Spleen (tissue), 7 donors: ENCODE measurements around the gene SLIT3.

Experiments
- CTCF ChIP-seq, 11 experiments: fragments of 200-600 bp in 7 of 11; fragments of 450-650 bp in 4 of 11; sonication (generic) in 4 of 11; IDR thresholded peaks in 8 of 11; conservative IDR thresholded peaks in 3 of 11; 1 replicate in 7 of 11; 2 replicates in 4 of 11; pipeline versions ENCODE4 v1.4.0 to v1.8.0; 2016 to 2021; ENCODE audit warnings: antibody characterized with exemption in 11 of 11, inconsistent platforms in 4 of 11, mild to moderate bottlenecking in 1 of 11
- POLR2AphosphoS5 ChIP-seq, 3 donors: sonication (generic); formaldehyde crosslinking; IDR thresholded peaks; one replicate each; pipeline ENCODE4 v1.5.1; 2017; ENCODE audit warnings: antibody characterized with exemption in 3 of 3
- donor health status: DM: no; HTN: no; CAD: no; lungs with moderate emphysema.
- donor health status: DM: no; HTN: no; CAD: no.
- donor health status: DM: no; HTN: no; CAD: no.

DNA sequence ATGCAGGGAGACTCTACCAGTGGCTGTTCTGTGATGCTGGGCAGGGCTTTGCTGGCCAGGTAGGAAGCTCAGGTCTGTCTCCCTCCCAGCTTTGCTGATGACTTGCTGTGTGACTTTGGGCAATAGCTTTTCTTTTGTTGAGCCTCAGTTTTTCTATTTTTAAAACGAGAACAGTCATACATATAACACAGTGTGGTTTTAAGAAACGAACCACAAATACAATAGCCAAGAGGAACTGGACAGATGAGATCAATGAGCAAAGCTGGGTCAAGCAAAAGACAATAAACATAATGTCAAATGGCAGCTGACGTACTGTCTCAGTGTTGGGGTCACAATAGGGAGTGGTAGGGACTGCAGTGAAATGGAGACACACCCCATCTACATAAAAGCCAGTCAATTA lies 20.2 kb downstream of the SLIT3 start:
- TF ChIP-seq POLR2AphosphoS5 (IDR thresholded peaks at IDR 0.05) (no peak), CTCF (IDR thresholded peaks at IDR 0.05 in 8 of 11, conservative IDR thresholded peaks at IDR 0.05 in 3 of 11) (no peak)
